Uterus (tissue), 2 donors: ENCODE data around the gene VWF.
A peak's percentile ranks its signal among the peaks of the same experiment; 100 is the strongest.

Experiments used
- CTCF ChIP-seq, 4 experiments: fragments of 200-600 bp in 2 of 4; fragments of 450-650 bp in 2 of 4; sonication (generic) in 2 of 4; IDR thresholded peaks; one replicate each; pipeline ENCODE4 v1.5.1; 2016 to 2019; ENCODE audit warnings: antibody characterized with exemption in 4 of 4, mild to moderate bottlenecking in 2 of 4, moderate library complexity in 1 of 4
- POLR2A ChIP-seq, 2 donors: fragments of 450-650 bp; IDR thresholded peaks; one replicate each; pipeline ENCODE4 v1.6.1; 2016; ENCODE audit warnings: antibody characterized with exemption in 2 of 2, mild to moderate bottlenecking in 1 of 2, moderate library complexity in 1 of 2

DNA sequence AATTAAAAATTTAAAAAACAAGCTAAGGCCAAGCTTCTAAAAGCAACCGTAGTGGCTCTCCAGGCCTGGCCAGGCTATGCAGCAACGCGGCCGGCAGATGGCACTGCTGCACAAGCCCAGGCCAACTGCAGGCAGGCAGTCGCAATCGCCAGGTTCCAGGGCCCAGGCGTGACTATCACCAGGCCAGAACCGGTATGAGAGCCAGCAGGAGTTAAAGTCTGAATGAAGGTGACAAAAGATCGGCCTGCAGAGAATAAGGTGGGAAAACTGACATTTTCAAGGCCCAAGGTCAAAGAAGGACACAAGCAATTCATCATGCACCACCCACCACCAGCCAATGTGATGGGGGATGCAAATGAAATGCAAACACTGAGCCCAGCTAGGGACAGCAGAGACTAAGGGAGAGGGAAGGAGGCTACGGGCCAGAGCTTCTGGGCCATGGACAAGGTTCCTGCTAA is 135.8 kb downstream of the VWF start:
- TF ChIP-seq POLR2A (IDR thresholded peaks at IDR 0.05) (no peak), CTCF (IDR thresholded peaks at IDR 0.05) (peak; percentile 81 to 92 (median 92))
